Measurements from ENCODE around the gene ZNF330. TPM values are rescaled to one million over a fixed set of nuclear protein-coding genes. Genes with fewer than 3 reads are reported as not detected.

Gene ZNF330
- total and polyA plus RNA-seq, 2 of the 8 experiments (the other 6 are each of a cell fraction or from before 2014, with no cell fraction given) = 17.7 to 44.3 TPM

DNA sequence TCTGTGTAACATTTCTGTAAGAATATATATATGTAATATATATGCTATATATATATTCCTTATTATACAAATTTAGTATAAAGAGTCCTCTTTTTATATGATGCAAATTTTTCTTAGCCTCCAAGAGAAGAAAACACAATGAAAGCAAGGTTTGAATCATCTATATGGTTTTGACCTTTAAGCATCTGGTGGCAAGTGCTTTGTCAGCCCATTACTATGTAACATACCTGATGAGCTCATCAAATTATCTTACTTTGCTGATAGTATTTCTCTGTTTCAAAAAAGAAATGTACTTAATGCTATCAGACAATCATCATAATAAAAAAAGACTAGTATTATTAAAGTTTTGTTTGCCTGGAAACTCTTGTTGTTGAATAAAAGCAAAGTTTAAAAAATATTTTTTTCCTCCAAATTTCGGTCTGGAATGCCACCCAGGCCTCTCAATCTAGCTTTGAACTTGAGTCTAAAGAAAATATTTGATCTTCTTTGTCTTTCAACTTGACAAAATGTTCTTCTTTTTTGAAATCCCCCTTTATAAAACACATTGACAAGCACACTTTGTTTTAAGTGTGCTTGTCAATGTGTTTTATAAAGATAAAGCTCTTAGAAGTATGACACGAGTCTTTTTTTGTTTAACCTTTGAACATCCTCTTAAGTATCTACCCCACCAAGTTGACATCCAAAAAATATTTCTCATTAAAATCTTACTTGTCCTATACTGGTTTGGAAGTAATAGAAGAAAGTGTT, 26.2 kb downstream of the ZNF330 start (continued):
- no peak for TF ChIP-seq RFX5 (IDR thresholded peaks at IDR 0.05; ENCODE audit: borderline replicate concordance, low read depth, low read length)
- no peak for TF ChIP-seq RNF2 (IDR thresholded peaks at IDR 0.05; ENCODE audit: borderline replicate concordance, low read depth, low read length, missing control alignments, poor library complexity, severe bottlenecking)
- no peak for TF ChIP-seq NRF1 (IDR thresholded peaks at IDR 0.05; ENCODE audit: low read depth, low read length)

Data from H1 (cell line).